IMR-90 (cell line): Measurements from ENCODE around the gene KLHL11. TPM values are rescaled to one million over a fixed set of nuclear protein-coding genes. Genes with fewer than 3 reads are reported as not detected.
A peak's percentile ranks its signal among the peaks of the same experiment; 100 is the strongest.

Experiments
- ATAC-seq: fragments of 200-7000 bp; cut with Tn5 transposase; 2 replicates; pipeline ENCODE4 v1.9.1; 2020; ENCODE audit warnings: low read depth, mild to moderate bottlenecking, moderate library complexity
- BruUV-seq: library from RNA; stranded (reverse); fragments of 400-500 nt; replicated peaks from 2 replicates; lab custom pipeline; 2021; lab: Mats Ljungman, UMichigan
- CTCF ChIA-PET: fragments of 300-600 bp; formaldehyde crosslinking; extraction: SDS; loops from one replicate; lab custom pipeline; 2021; ENCODE audit warnings: antibody characterized with exemption; lab: Yijun Ruan, JAX
- POLR2A ChIA-PET: fragments of 300-600 bp; sonication (Branson Sonifier 250); formaldehyde crosslinking; loops from one replicate; lab custom pipeline; 2022; ENCODE audit warnings: antibody characterized with exemption; ENCODE audit not compliant: unreplicated experiment; lab: Charles Lee
- DNase-seq: peaks from one replicate; pipeline ENCODE4 v3.0.0; 2013
- H2AFZ ChIP-seq: replicated peaks from 2 replicates; pipeline ENCODE3; 2013; ENCODE audit warnings: low read length, mild to moderate bottlenecking; ENCODE audit not compliant: poor library complexity
- H2AK5ac ChIP-seq: 2 replicates; pipeline ENCODE4 v1.6.1; 2013; ENCODE audit warnings: low read depth, low read length, inconsistent platforms
- H2AK9ac ChIP-seq: replicated peaks from 2 replicates; pipeline ENCODE3; 2013; ENCODE audit warnings: mild to moderate bottlenecking, low read depth, low read length, moderate library complexity; ENCODE audit not compliant: poor library complexity
- H2BK120ac ChIP-seq: 2 replicates; pipeline ENCODE4 v1.6.1; 2013; ENCODE audit warnings: low read depth, low read length, inconsistent platforms
- H2BK15ac ChIP-seq: 3 replicates; pipeline ENCODE4 v1.6.1; 2013; ENCODE audit warnings: low read depth, low read length, inconsistent platforms
- H2BK20ac ChIP-seq: 2 replicates; pipeline ENCODE4 v1.6.1; 2013; ENCODE audit warnings: low read depth, mild to moderate bottlenecking, inconsistent platforms, low read length, moderate library complexity
- H2BK5ac ChIP-seq: 2 replicates; pipeline ENCODE4 v1.6.1; 2013; ENCODE audit warnings: mild to moderate bottlenecking, low read depth, low read length, inconsistent platforms; ENCODE audit not compliant: poor library complexity, severe bottlenecking
- H3K14ac ChIP-seq: replicated peaks from 2 replicates; pipeline ENCODE4 v1.6.1; 2013; ENCODE audit warnings: low read depth, low read length, inconsistent platforms
- H3K18ac ChIP-seq: 2 replicates; pipeline ENCODE4 v1.6.1; 2013; ENCODE audit warnings: low read depth, low read length, control low read depth
- H3K23ac ChIP-seq: 2 replicates; pipeline ENCODE4 v1.6.1; 2013; ENCODE audit warnings: low read depth, low read length, inconsistent platforms
- H3K27ac ChIP-seq: 2 replicates; pipeline ENCODE4 v1.5.1; 2013; ENCODE audit warnings: mild to moderate bottlenecking, control low read depth, low read length; ENCODE audit not compliant: insufficient read depth
- H3K27me3 ChIP-seq: 2 replicates; pipeline ENCODE4 v1.6.1; 2013; ENCODE audit warnings: low read length; ENCODE audit not compliant: control insufficient read depth, insufficient read depth
- H3K36me3 ChIP-seq: 2 replicates; pipeline ENCODE4 v1.6.1; 2013; ENCODE audit warnings: low read length, mixed read lengths; ENCODE audit not compliant: control insufficient read depth, insufficient read depth
- H3K4ac ChIP-seq: 2 replicates; pipeline ENCODE4 v1.6.1; 2013; ENCODE audit warnings: low read depth, low read length, inconsistent platforms
- H3K4me1 ChIP-seq: 2 replicates; pipeline ENCODE4 v1.6.1; 2013; ENCODE audit warnings: low read length, mixed read lengths; ENCODE audit not compliant: control insufficient read depth, insufficient read depth
- H3K4me2 ChIP-seq: 2 replicates; pipeline ENCODE4 v1.6.1; 2013; ENCODE audit warnings: low read depth, mild to moderate bottlenecking, control low read depth, low read length, moderate library complexity
- H3K4me3 ChIP-seq: 2 replicates; pipeline ENCODE4 v1.5.1; 2013; ENCODE audit warnings: low read depth, mild to moderate bottlenecking, control low read depth, low read length, moderate library complexity; ENCODE audit not compliant: insufficient read depth
- H3K56ac ChIP-seq: 2 replicates; pipeline ENCODE4 v1.6.1; 2013; ENCODE audit warnings: low read length, inconsistent platforms; ENCODE audit not compliant: insufficient read depth; ENCODE audit errors: extremely low read depth
- H3K79me1 ChIP-seq, 2 experiments: 2 replicates each; pipeline ENCODE4 v1.6.1; 2013; ENCODE audit warnings: low read length in 2 of 2, inconsistent platforms in 1 of 2, low read depth in 1 of 2
- H3K9ac ChIP-seq: 2 replicates; pipeline ENCODE4 v1.6.1; 2013; ENCODE audit warnings: low read depth, low read length, control low read depth
- H3K9me1 ChIP-seq: 2 replicates; pipeline ENCODE4 v1.6.1; 2013; ENCODE audit warnings: low read length, inconsistent platforms; ENCODE audit not compliant: insufficient read depth
- H3K9me3 ChIP-seq: 2 replicates; pipeline ENCODE4 v1.6.1; 2013; ENCODE audit warnings: low read length; ENCODE audit not compliant: control insufficient read depth, insufficient read depth
- H4K20me1 ChIP-seq: 2 replicates; pipeline ENCODE4 v1.6.1; 2013; ENCODE audit warnings: low read length, inconsistent platforms; ENCODE audit not compliant: insufficient read depth
- H4K5ac ChIP-seq: 2 replicates; pipeline ENCODE4 v1.6.1; 2013; ENCODE audit warnings: mild to moderate bottlenecking, low read depth, low read length, control low read depth
- H4K8ac ChIP-seq, 2 experiments: 2 replicates each; pipeline ENCODE4 v1.6.1; 2013; ENCODE audit warnings: low read depth in 2 of 2, low read length in 2 of 2, control low read depth in 1 of 2, inconsistent platforms in 1 of 2
- H4K91ac ChIP-seq: 2 replicates; pipeline ENCODE4 v1.6.1; 2013; ENCODE audit warnings: low read depth, low read length, inconsistent platforms; ENCODE audit not compliant: insufficient read depth
- BHLHE40 ChIP-seq: fragments of 150-350 bp; IDR thresholded peaks from 2 replicates; pipeline ENCODE4 v1.6.1; 2016; ENCODE audit warnings: mild to moderate bottlenecking, low read depth, low read length
- CEBPB ChIP-seq: IDR thresholded peaks from 2 replicates; pipeline ENCODE4 v1.6.1; 2012; ENCODE audit warnings: low read depth, low read length, improper control_type of control experiment
- CHD1 ChIP-seq: IDR thresholded peaks from 2 replicates; pipeline ENCODE4 v1.6.1; 2012; ENCODE audit warnings: low read depth, low read length, improper control_type of control experiment
- FOS ChIP-seq: fragments of 150-350 bp; IDR thresholded peaks from 2 replicates; pipeline ENCODE4 v1.6.1; 2016; ENCODE audit warnings: low read depth, low read length
- MAFK ChIP-seq: IDR thresholded peaks from 2 replicates; pipeline ENCODE4 v1.6.1; 2012; ENCODE audit warnings: low read depth, low read length, improper control_type of control experiment
- MAZ ChIP-seq: IDR thresholded peaks from 2 replicates; pipeline ENCODE4 v1.6.1; 2012; ENCODE audit warnings: low read depth, mild to moderate bottlenecking, low read length, improper control_type of control experiment, moderate library complexity, borderline replicate concordance
- MXI1 ChIP-seq: IDR thresholded peaks from 2 replicates; pipeline ENCODE4 v1.6.1; 2012; ENCODE audit warnings: low read depth, mild to moderate bottlenecking, low read length, moderate library complexity, borderline replicate concordance
- NFE2L2 ChIP-seq: fragments of 150-350 bp; IDR thresholded peaks from 2 replicates; pipeline ENCODE4 v1.6.1; 2016; ENCODE audit warnings: low read depth, mild to moderate bottlenecking, low read length
- POLR2A ChIP-seq: IDR thresholded peaks from 2 replicates; pipeline ENCODE4 v1.6.1; 2012; ENCODE audit warnings: mild to moderate bottlenecking, low read depth, low read length
- RAD21 ChIP-seq: IDR thresholded peaks from 2 replicates; pipeline ENCODE4 v1.6.1; 2012; ENCODE audit warnings: low read length, improper control_type of control experiment
- RCOR1 ChIP-seq: IDR thresholded peaks from 2 replicates; pipeline ENCODE4 v1.6.1; 2012; ENCODE audit warnings: mild to moderate bottlenecking, low read length, improper control_type of control experiment; ENCODE audit not compliant: insufficient replicate concordance
- RFX5 ChIP-seq: IDR thresholded peaks from 2 replicates; pipeline ENCODE4 v1.8.0; 2012; ENCODE audit warnings: low read depth, mild to moderate bottlenecking, low read length, moderate library complexity
- SMC3 ChIP-seq: fragments of 150-350 bp; IDR thresholded peaks from 2 replicates; pipeline ENCODE4 v1.6.1; 2016; ENCODE audit warnings: low read depth, mild to moderate bottlenecking, antibody characterized with exemption, low read length, moderate library complexity
- WGBS, 2 experiments: methylation state at CpG; one replicate each; pipeline versions ENCODE4 v1.1.5 to v1.1.7; 2013; ENCODE audit warnings: missing lambda C conversion rate in 2 of 2; ENCODE audit not compliant: insufficient read length in 1 of 2; ENCODE audit errors: extremely low coverage in 2 of 2; 5-methylcytosine and 5-hydroxymethylcytosine counted together
- dilution Hi-C: fragments of 300-500 bp; cut with HindIII; formaldehyde crosslinking; loops from one replicate; pipeline ENCODE4 v1.14.3; 2018; ENCODE audit warnings: low sequenced_read_pairs; ENCODE audit not compliant: unreplicated experiment
- in situ Hi-C: fragments of 300-500 bp; cut with MboI; formaldehyde crosslinking; loops from 3 replicates; pipeline ENCODE4 v1.14.3; 2019; ENCODE audit warnings: low sequenced_read_pairs, inconsistent platforms, mixed read lengths
- intact Hi-C: fragments of 100-400 bp; cut with micrococcal nuclease; formaldehyde crosslinking; loops from 2 replicates; pipeline ENCODE4 v1.10.0; 2022
- polyA plus RNA-seq, 3 experiments: library from polyadenylated mRNA; depleted of rRNA; stranded (reverse); fragments of >200 nt; gene quantifications; 2 replicates each; pipeline ENCODE4 v1.2.3, GENCODE V29; 2012; ENCODE audit warnings: low replicate concordance in 1 of 3
- total RNA-seq: library from RNA; depleted of rRNA; stranded (reverse); fragments of >200 nt; gene quantifications from 2 replicates; pipeline ENCODE4 v1.2.3, GENCODE V29; 2012
- TF ChIP-seq, protein P1 (sequence below): fragments of 150-350 bp; IDR thresholded peaks from 2 replicates; pipeline ENCODE4 v1.6.1; 2016; ENCODE audit warnings: low read depth, mild to moderate bottlenecking, low read length, moderate library complexity, borderline replicate concordance
- TF ChIP-seq, protein P2 (sequence below): fragments of 150-350 bp; IDR thresholded peaks from 2 replicates; pipeline ENCODE4 v1.6.1; 2017; ENCODE audit warnings: mild to moderate bottlenecking, antibody characterized with exemption, low read length, low read depth
- TF ChIP-seq, protein P3 (sequence below): conservative IDR thresholded peaks from 2 replicates; pipeline ENCODE4 v1.5.1; 2012; ENCODE audit warnings: mild to moderate bottlenecking, low read depth, low read length, improper control_type of control experiment

KLHL11 gene
- total and polyA plus RNA-seq, 2 of the 4 experiments (the other 2 are of a cell fraction): 4.1 to 38.5 TPM

DNA sequence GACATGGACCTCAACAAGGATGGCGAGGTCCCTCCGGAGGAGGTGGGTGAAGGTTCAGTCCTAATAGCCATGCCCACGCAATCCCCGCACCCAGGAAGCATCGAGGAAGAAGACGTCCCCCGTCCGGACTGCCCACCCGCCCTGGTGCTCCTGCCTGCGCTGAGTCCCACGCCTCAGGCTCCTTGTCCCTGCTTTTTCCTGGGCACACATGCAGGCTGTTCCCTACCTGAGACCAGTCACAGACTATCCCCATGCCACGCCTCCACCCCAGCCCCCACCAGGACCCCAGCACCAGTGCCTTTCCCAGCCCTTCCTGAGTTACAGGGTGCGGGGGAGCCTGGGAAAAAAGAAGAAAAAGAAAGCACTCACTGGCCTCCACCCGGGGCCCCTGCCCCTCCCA, 43.4 kb downstream of the KLHL11 start:
- ATAC-seq (no peak), DNase-seq (no peak)
- ChIA-PET POLR2A (no interaction called here), CTCF (no interaction called here)
- Histone ChIP-seq H4K20me1 (peaks cover 48% of the 10 kb centered on the region), H3K4me1 (peaks cover 3% of the 10 kb centered on the region; the same call in 1 of the 2 replicates), H2AK5ac (no peak overlapping the region), H4K8ac (no peak overlapping the region), H3K4ac (no peak overlapping the region), H3K23ac (no peak overlapping the region), H2BK15ac (no peak overlapping the region), H3K36me3 (peaks cover 53% of the 10 kb centered on the region), H3K56ac (no peak overlapping the region), H3K27ac (no peak overlapping the region), H3K4me2 (no peak overlapping the region), H2AFZ (no peak overlapping the region), H2BK5ac (no peak overlapping the region), H3K79me1 (peaks cover 12 to 56% of the 10 kb centered on the region in 2 experiments), H3K9me1 (peaks cover 9% of the 10 kb centered on the region), H3K9ac (no peak overlapping the region), H3K18ac (no peak overlapping the region), H3K14ac (no peak overlapping the region), H3K4me3 (no peak overlapping the region), H2BK20ac (no peak overlapping the region), H4K5ac (no peak overlapping the region), H2BK120ac (no peak overlapping the region), H3K27me3 (no peaks in the 10 kb centered on the region), H4K91ac (no peak overlapping the region), H3K9me3 (no peaks in the 10 kb centered on the region), H2AK9ac (peak overlapping the region; percentile 42)
- intact Hi-C loops: no loop called here
- in situ Hi-C loops: no loop called here
- no TSS peak for BruUV-seq
- dilution Hi-C loops: no loop called here
- 100% methylated on average over 5 of the region's 14 CpGs; no CpG with 5 or more reads in 1 of the 2 experiments for WGBS, 2 experiments
- no peak for TF ChIP-seq RFX5
- TF ChIP-seq, protein P1, sequence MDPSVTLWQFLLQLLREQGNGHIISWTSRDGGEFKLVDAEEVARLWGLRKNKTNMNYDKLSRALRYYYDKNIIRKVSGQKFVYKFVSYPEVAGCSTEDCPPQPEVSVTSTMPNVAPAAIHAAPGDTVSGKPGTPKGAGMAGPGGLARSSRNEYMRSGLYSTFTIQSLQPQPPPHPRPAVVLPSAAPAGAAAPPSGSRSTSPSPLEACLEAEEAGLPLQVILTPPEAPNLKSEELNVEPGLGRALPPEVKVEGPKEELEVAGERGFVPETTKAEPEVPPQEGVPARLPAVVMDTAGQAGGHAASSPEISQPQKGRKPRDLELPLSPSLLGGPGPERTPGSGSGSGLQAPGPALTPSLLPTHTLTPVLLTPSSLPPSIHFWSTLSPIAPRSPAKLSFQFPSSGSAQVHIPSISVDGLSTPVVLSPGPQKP: no peak
- no peak for TF ChIP-seq MXI1
- no peak for TF ChIP-seq CEBPB
- TF ChIP-seq SMC3: no peak
- no peak for TF ChIP-seq BHLHE40
- no peak for TF ChIP-seq NFE2L2
- no peak for TF ChIP-seq RCOR1
- no peak for TF ChIP-seq CHD1
- TF ChIP-seq, protein P2, sequence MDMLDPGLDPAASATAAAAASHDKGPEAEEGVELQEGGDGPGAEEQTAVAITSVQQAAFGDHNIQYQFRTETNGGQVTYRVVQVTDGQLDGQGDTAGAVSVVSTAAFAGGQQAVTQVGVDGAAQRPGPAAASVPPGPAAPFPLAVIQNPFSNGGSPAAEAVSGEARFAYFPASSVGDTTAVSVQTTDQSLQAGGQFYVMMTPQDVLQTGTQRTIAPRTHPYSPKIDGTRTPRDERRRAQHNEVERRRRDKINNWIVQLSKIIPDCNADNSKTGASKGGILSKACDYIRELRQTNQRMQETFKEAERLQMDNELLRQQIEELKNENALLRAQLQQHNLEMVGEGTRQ: no peak
- no peak for TF ChIP-seq MAFK
- TF ChIP-seq, protein P3, sequence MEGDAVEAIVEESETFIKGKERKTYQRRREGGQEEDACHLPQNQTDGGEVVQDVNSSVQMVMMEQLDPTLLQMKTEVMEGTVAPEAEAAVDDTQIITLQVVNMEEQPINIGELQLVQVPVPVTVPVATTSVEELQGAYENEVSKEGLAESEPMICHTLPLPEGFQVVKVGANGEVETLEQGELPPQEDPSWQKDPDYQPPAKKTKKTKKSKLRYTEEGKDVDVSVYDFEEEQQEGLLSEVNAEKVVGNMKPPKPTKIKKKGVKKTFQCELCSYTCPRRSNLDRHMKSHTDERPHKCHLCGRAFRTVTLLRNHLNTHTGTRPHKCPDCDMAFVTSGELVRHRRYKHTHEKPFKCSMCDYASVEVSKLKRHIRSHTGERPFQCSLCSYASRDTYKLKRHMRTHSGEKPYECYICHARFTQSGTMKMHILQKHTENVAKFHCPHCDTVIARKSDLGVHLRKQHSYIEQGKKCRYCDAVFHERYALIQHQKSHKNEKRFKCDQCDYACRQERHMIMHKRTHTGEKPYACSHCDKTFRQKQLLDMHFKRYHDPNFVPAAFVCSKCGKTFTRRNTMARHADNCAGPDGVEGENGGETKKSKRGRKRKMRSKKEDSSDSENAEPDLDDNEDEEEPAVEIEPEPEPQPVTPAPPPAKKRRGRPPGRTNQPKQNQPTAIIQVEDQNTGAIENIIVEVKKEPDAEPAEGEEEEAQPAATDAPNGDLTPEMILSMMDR: no peak
- no peak for TF ChIP-seq RAD21
- TF ChIP-seq FOS: no peak
- no peak for TF ChIP-seq MAZ
- no peak for TF ChIP-seq POLR2A
